ENCODE data around the gene TWIST2.

- no peak for TF ChIP-seq CTCF (conservative IDR thresholded peaks at IDR 0.05; ENCODE audit: low read length)
- no peak for TF ChIP-seq EZH2phosphoT487 (IDR thresholded peaks at IDR 0.05; ENCODE audit: borderline replicate concordance)
These were observed 56.8 kb downstream of the TWIST2 start for GRCh38 chr2:238904716-238905115.

Data from Loucy (cell line).